K562 (cell line): ENCODE data around the gene CACNB2. TPM values are rescaled to one million over a fixed set of nuclear protein-coding genes. Genes with fewer than 3 reads are reported as not detected.

ENCODE experiments used
- ATAC-seq: fragments of 200-7000 bp; cut with Tn5 transposase; 3 replicates; pipeline ENCODE4 v1.9.1; 2020; ENCODE audit warnings: moderate library complexity
- BruUV-seq: library from RNA; stranded (reverse); fragments of 400-500 nt; replicated peaks from 2 replicates; lab custom pipeline; 2021; lab: Mats Ljungman, UMichigan
- CTCF ChIA-PET: fragments of 300-600 bp; formaldehyde crosslinking; extraction: SDS; loops from one replicate; lab custom pipeline; 2021; ENCODE audit warnings: low intra/inter-chr PET ratio; lab: Yijun Ruan, JAX
- POLR2A ChIA-PET: fragments of 300-600, 350-650 bp; sonication (Branson Sonifier 250); formaldehyde crosslinking; extraction: SDS; loops from one replicate; lab custom pipeline; 2021; ENCODE audit warnings: antibody characterized with exemption, inconsistent platforms; lab: Yijun Ruan, JAX
- DNase-seq, 4 experiments: peaks; one replicate each; pipeline versions ENCODE4 v3.0.0 to v3.0.0-alpha.2; 2011 to 2018; ENCODE audit warnings: low spot score in 3 of 4, mixed read lengths in 3 of 4; ENCODE audit errors: extremely low read depth in 1 of 4
- FAIRE-seq: peaks from 2 replicates; lab custom pipeline; 2011; peaks lifted over from hg19 to GRCh38; lab: Jason Lieb, UNC
- H2AFZ ChIP-seq: 2 replicates; pipeline ENCODE4 v1.6.0; 2011; ENCODE audit warnings: low read depth, low read length, control low read depth, inconsistent platforms
- H3K27ac ChIP-seq: fragments of 200-600 bp; 3 replicates; pipeline ENCODE4 v1.8.0; 2011; ENCODE audit warnings: low read depth, mild to moderate bottlenecking, control low read depth, inconsistent platforms, low read length, moderate library complexity, mixed read lengths; ENCODE audit errors: extremely low read depth
- H3K27me3 ChIP-seq, 2 experiments: fragments of 300-600 bp in 1 of 2; 2 replicates in 1 of 2; 3 replicates in 1 of 2; pipeline versions ENCODE4 v1.6.0 to v1.8.0; 2011; ENCODE audit warnings: inconsistent platforms in 2 of 2, low read length in 2 of 2, mild to moderate bottlenecking in 1 of 2, mixed read lengths in 1 of 2, moderate library complexity in 1 of 2; ENCODE audit not compliant: control insufficient read depth in 2 of 2, insufficient read depth in 2 of 2
- H3K36me3 ChIP-seq: fragments of 300-600 bp; 3 replicates; pipeline ENCODE4 v1.8.0; 2011; ENCODE audit warnings: mild to moderate bottlenecking, low read length, inconsistent platforms; ENCODE audit not compliant: control insufficient read depth, insufficient read depth
- H3K4me1 ChIP-seq, 2 experiments: fragments of 200-600 bp in 1 of 2; replicated peaks in 1 of 2; 2 replicates in 1 of 2; 3 replicates in 1 of 2; pipeline versions ENCODE4 v1.5.1 to v1.8.0; 2011; ENCODE audit warnings: inconsistent platforms in 2 of 2, low read length in 2 of 2, mild to moderate bottlenecking in 1 of 2, mixed read lengths in 1 of 2, moderate library complexity in 1 of 2; ENCODE audit not compliant: control insufficient read depth in 2 of 2, insufficient read depth in 2 of 2
- H3K4me2 ChIP-seq: 2 replicates; pipeline ENCODE4 v1.6.1; 2011; ENCODE audit warnings: low read length, control low read depth, inconsistent platforms, mixed read lengths; ENCODE audit not compliant: insufficient read depth
- H3K4me3 ChIP-seq: fragments of 200-600 bp; sonication (generic), shearing (Covaris generic); 2 replicates; pipeline ENCODE4 v1.5.1; 2016; ENCODE audit warnings: control low read depth, inconsistent platforms
- H3K79me2 ChIP-seq: fragments of 200-600 bp; 3 replicates; pipeline ENCODE4 v1.8.0; 2011; ENCODE audit warnings: low read length, inconsistent platforms; ENCODE audit not compliant: control insufficient read depth, insufficient read depth
- H3K9ac ChIP-seq, 2 experiments: 2 replicates each; pipeline versions ENCODE4 v1.6.0 to v1.6.1; 2011; ENCODE audit warnings: low read depth in 2 of 2, low read length in 2 of 2, control low read depth in 1 of 2, inconsistent platforms in 1 of 2, mild to moderate bottlenecking in 1 of 2, mixed read lengths in 1 of 2; ENCODE audit not compliant: insufficient read depth in 1 of 2
- H3K9me1 ChIP-seq: one replicate; pipeline ENCODE4 v1.6.0; 2011; ENCODE audit warnings: inconsistent platforms, mild to moderate bottlenecking, low read length, moderate library complexity; ENCODE audit not compliant: control insufficient read depth, insufficient read depth
- H3K9me3 ChIP-seq: replicated peaks from 2 replicates; pipeline ENCODE4 v1.5.1; 2011; ENCODE audit warnings: low read depth, low read length, inconsistent platforms; ENCODE audit not compliant: control insufficient read depth, insufficient read depth
- H4K20me1 ChIP-seq: replicated peaks from 2 replicates; pipeline ENCODE4 v1.6.1; 2011; ENCODE audit warnings: low read length, inconsistent platforms, mixed read lengths; ENCODE audit not compliant: control insufficient read depth, insufficient read depth
- CHD7 ChIP-seq: fragments of 200-600 bp; sonication (generic); IDR thresholded peaks from one replicate; pipeline ENCODE4 v1.6.1; 2012; ENCODE audit warnings: mild to moderate bottlenecking, low read depth, low read length, inconsistent platforms
- CREM ChIP-seq: IDR thresholded peaks from 2 replicates; pipeline ENCODE4 v1.6.1; 2014; ENCODE audit warnings: antibody characterized with exemption, low read depth
- YBX1 ChIP-seq: fragments of 450-650 bp; IDR thresholded peaks from 2 replicates; pipeline ENCODE4 v1.7.1; 2016; ENCODE audit warnings: mild to moderate bottlenecking
- WGBS: fragments of 100-300 bp; shearing (Covaris generic); methylation state at CpG from one replicate; pipeline ENCODE4 v1.1.6; 2016; ENCODE audit warnings: low coverage, mixed read lengths; ENCODE audit not compliant: insufficient coverage; ENCODE audit errors: missing lambda C conversion rate; 5-methylcytosine and 5-hydroxymethylcytosine counted together
- in situ Hi-C: fragments of 300-500 bp; cut with MboI; formaldehyde crosslinking; loops from 4 replicates; pipeline ENCODE4 v1.15.0; 2018; ENCODE audit warnings: inconsistent platforms, mixed read lengths
- intact Hi-C: fragments of 100-400 bp; cut with micrococcal nuclease; formaldehyde crosslinking; loops from 2 replicates; pipeline ENCODE4 v1.14.2; 2022
- polyA plus RNA-seq, 8 experiments: library from polyadenylated mRNA; depleted of rRNA in 4 of 8; stranded (reverse) in 5 of 8; unstranded in 3 of 8; fragments of >200 nt; fragmentation: Nextera tagmentation in 2 of 8; fragmentation: Illumina TruSeq in 1 of 8; extraction: Ambion mirVana in 2 of 8; extraction: Trizol in 1 of 8; gene quantifications; 2 replicates each; pipeline versions ENCODE4 v1.2.1 to v1.2.3, GENCODE V29; 2011 to 2014; ENCODE audit warnings: inconsistent platforms in 1 of 8, missing spikeins in 1 of 8
- total RNA-seq, 7 experiments: library from RNA; depleted of rRNA in 6 of 7; stranded (reverse); fragments of >200 nt in 6 of 7; fragmentation: Illumina TruSeq in 2 of 7; extraction: Trizol in 2 of 7; gene quantifications; 2 replicates each; pipeline versions ENCODE4 v1.2.1 to v1.2.3, GENCODE V29; 2011 to 2021; ENCODE audit warnings: low replicate concordance in 1 of 7
- TF ChIP-seq, protein P1 (sequence below): IDR thresholded peaks from 2 replicates; pipeline ENCODE4 v1.6.1; 2014; ENCODE audit warnings: antibody characterized with exemption

CACNB2 gene
- total and polyA plus RNA-seq, 9 of the 15 experiments (the other 6 are each of a cell fraction or from before 2014, with no cell fraction given) = 1.8 to 2.2 TPM; not detected in 7

GRCh38 chr10:18231480-18231879 is 91.3 kb downstream of the CACNB2 start:
- WGBS = 0% methylated on average over 2 of the region's 2 CpGs
- intact Hi-C loops (loop anchor here (10.0 kb wide), 1 partner anchor 937 kb away; no protein-coding TSS in a partner anchor), in situ Hi-C loops (loop anchor here (25.0 kb wide), 2 partner anchors 944 to 1394 kb away; no protein-coding TSS in a partner anchor)
- Histone ChIP-seq H3K9me1 (no peaks in the 10 kb centered on the region), H3K4me1 (no peaks in the 10 kb centered on the region), H3K27ac (no peak overlapping the region), H4K20me1 (no peaks in the 10 kb centered on the region), H2AFZ (no peak overlapping the region), H3K79me2 (no peaks in the 10 kb centered on the region), H3K9ac (no peak overlapping the region), H3K9me3 (no peaks in the 10 kb centered on the region), H3K27me3 (peaks cover 0 to 4% of the 10 kb centered on the region in 2 experiments; a peak in 1 of 5 replicates), H3K4me2 (no peak overlapping the region), H3K4me3 (no peak overlapping the region), H3K36me3 (no peaks in the 10 kb centered on the region)
- no peak for FAIRE-seq
- BruUV-seq = no TSS peak
- ChIA-PET CTCF (no interaction called here), POLR2A (no interaction called here)
- no peak for DNase-seq
- no peak for ATAC-seq
- TF ChIP-seq CREM (no peak), CHD7 (no peak), YBX1 (no peak)
- TF ChIP-seq, protein P1, sequence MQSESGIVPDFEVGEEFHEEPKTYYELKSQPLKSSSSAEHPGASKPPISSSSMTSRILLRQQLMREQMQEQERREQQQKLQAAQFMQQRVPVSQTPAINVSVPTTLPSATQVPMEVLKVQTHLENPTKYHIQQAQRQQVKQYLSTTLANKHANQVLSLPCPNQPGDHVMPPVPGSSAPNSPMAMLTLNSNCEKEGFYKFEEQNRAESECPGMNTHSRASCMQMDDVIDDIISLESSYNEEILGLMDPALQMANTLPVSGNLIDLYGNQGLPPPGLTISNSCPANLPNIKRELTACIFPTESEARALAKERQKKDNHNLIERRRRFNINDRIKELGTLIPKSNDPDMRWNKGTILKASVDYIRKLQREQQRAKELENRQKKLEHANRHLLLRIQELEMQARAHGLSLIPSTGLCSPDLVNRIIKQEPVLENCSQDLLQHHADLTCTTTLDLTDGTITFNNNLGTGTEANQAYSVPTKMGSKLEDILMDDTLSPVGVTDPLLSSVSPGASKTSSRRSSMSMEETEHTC = no peak
